ENCODE data around the gene DCAF4. TPM values are rescaled to one million over a fixed set of nuclear protein-coding genes. Genes with fewer than 3 reads are reported as not detected.
A peak's percentile ranks its signal among the peaks of the same experiment; 100 is the strongest.

DCAF4 gene
- total RNA-seq, 1 donor from 2014 or later: 18.9 TPM

DNA sequence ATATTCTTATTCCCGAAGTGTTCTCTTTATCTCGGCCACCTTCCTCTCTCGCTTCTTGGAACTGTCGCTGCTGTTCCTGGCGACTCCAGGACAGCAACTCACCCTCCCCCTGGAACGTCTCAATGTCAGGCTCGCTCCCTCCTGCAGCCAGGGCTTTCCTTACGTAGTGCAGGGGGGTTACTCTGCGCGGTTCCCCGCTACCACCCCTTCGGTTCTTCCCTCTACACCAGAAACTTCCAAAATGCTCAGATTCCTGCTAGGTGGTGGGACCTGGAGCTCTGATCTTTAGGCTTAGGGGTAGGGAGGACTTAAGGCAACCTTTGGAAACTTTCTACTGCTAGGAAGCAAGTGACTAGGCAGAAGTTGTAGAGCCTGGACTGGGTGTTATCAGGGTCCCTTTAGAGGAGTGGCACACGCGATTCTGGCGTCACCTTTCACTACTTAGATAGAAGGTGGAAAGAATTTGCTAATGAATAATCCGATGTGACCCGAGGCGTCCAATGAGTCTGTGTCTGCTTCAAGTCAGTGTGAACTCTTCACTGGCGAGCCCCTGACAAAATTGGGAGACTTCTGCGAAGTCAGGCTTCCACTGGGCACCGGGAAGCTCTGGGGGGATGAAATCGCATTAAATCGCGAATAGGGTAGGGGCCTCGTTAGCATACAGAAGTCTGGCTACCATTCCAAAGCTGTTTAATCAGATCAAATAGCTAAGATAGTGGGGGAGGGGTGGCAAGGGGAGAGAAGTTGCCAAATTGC, 31.5 kb upstream of the DCAF4 start:
- DNase-seq (ENCODE audit: low spot score): no peak

DNA sequence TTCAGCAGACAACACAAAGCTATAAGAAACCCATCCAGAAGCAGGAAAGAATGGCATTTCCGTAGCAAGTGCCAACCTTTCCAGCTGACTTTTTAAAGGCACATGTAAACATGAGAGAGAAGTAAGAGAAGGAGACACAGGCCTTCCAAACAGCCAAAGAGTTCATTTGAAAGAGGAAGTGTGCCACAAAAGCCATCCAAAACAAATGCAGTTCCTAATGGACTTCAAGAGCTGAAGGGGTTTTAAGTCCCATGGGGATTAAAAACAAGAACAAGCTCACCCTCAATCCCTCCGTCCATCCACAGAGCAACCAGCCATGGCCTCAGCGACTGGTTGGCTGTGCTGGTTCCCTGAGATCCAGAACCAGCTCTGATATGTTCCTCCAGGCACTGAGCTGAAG, 27.8 kb upstream of the DCAF4 start:
- DNase-seq (ENCODE audit: low spot score): no peak

DNA sequence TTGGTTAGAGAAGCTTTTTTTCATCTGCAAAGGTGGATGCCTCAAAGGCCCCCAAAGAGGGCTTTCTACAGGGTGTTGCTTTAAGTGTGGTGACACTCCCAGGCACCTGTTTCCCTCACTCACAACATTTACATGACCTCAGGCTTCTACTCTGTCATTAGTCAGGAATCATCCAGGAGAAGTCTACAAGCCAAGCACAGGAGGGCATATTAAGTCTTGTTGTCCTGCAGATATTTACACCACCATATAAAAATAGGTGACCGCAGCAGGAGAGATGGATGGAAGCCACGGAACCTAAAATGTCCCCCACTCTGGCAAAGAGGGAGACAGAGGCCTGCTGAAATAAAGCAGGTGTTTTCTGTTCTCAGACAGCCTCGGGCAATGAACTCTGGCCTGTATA, 24.9 kb upstream of the DCAF4 start:
- DNase-seq (ENCODE audit: low spot score): no peak

DNA sequence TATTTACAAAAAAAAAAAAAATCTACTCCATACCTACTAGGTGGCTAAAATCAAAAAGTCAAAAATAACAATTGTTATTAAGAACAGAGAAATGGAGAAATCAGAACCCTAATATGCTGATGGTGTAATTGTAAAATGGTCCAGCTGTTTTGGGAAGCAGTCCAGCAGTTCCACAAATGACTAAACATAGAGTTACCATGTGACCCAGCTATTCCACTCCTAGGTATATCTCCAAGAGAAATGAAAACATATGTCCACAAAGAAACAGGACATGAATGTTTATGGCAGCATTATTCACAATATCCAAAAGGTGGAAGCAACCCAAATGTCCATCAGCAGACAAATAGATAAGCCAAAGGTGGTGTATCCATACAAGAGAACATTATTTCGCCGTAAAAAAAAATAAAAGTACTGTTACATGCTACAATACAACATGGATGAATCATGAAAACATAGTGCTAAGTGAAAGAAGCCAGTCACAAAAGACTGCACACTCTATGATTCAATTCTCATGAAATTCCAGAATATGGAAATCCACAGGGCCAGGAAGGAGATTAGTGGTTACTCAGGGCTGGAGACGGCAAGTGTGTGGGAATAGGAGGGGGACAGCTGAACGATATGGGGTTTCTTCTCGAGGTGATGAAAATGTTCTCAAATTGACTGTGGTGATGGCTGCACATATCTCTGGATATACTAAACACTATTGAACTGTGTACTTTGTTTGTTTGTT, 23.3 kb upstream of the DCAF4 start:
- no peak for DNase-seq (ENCODE audit: low spot score)

DNA sequence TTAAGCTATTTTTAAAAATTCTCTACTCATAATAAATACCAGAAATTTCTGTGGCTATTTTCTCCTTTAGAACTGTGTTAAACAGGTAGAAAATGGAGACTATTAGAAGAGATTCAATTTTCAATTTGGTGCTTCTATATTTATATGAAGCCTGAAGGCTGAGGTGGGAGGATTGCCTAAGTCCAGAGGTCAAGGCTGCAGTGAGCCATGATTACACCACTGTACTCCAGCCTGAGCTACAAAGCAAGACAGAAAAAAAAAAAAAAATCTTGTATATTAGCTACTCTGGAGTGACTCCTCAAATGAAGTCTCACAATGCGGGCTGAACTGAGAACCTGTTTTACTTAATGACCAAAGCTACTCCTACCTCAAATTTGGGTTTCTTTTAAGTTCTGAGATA, 22.5 kb upstream of the DCAF4 start:
- no peak for DNase-seq (ENCODE audit: low spot score)

DNA sequence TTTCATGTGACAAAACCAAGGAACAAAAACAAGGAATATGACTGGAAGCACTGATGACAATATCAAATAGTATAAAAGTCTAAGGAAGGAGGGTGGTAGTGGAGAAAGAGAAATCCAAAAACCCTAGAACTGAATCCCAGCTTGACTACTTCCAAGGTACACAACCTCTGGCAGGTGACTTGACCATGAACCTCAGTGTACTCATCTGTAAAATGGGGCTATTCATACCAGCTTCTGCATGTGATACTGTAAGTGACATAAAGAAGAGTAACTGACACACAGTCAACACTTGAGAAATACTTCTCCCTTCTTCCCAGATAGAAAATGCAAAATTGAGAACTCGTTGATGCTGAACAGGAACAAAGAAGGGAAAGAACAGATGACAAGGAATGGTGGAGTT, 22.0 kb upstream of the DCAF4 start:
- DNase-seq (ENCODE audit: low spot score): no peak

DNA sequence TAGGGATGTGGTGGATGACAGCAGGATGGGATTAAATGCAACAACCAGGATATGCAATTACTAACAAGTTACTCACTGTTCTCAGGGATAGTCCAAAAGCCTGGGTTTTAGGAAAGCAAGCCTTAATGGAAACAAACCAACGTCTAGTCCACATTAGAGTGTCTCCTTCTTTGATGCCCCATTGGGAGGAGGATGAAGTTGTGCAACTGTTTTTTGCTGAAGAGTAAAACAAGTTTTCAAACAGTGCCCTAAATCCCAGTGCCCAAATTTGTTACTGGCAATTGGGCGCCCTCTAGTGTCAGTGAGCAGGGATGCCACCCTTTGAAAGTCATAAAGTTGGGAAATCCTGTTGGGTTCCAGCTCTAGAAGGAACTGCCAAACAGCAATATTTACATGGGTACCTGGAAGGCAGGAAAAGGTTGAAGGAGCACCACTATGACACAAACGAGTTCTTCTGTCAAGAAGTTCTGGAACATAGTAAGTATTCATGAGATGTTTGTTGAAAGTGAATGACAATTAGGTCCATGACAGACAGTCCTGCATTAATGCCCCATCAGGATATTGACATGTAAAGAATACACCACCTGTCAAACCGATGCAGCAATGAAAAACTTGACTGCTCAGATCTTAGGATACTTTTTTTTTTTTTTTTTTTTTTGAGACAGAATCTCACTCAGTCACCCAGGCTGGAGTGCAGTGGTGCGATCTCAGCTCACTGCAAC, 21.3 kb upstream of the DCAF4 start:
- DNase-seq (ENCODE audit: low spot score): no peak

DNA sequence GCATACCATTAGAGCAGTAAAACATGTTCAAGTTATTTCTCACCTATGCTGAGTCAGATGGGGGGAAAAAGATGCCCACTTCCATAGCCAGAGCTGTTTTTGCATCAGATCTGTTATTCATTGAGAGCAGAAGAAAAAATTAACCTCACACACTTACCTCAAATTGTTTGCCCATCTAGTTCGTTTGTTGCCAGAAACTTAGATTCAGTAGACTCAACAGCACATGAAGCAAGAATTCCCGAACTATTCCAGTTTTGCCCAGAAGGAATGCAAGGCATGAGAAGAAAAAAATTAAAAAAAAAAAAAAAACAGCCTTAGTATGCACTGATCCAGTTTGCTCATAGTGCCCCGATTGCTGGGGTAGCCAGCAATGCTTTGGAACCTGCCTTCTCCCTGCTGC, 19.9 kb upstream of the DCAF4 start:
- DNase-seq (ENCODE audit: low spot score): no peak

DNA sequence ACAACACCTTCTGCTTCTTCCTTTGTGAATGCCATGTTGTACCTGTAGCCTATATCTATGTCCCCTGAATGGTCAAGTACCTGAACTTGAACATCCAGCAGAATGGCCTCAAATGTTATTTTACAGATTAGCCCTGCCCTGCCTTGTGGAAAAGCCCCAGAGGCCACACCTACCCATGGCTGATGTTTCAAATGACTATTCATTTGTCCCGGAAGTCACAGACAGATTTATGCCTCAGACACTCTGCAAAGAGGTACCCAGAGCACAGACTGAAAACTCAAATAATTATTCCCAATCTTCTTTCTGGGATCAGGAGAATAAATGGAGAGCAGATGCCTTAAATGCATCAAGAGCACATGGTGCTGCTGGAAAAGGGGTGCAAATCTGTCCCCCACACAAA, 19.4 kb upstream of the DCAF4 start:
- no peak for DNase-seq (ENCODE audit: low spot score)

DNA sequence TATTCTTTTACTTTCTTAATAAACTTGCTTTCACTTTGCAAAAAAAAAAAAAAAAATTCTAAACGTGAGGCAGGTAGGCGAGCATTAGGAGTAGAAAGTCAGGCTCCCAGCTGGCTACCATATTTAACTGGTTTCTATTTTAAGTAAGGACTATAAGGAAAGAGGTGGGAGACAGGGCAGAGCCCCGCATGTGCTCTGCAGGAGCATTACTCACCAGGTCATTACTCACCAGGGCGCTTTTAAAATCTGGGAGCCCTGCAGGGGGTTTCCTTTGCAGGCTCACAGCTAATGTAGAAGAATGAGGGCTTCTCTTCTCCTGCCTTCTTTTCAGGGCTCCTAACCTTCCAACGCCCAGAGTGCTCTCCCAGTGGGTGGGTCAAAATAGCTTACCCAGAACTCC, 18.4 kb upstream of the DCAF4 start:
- DNase-seq (ENCODE audit: low spot score): no peak

DNA sequence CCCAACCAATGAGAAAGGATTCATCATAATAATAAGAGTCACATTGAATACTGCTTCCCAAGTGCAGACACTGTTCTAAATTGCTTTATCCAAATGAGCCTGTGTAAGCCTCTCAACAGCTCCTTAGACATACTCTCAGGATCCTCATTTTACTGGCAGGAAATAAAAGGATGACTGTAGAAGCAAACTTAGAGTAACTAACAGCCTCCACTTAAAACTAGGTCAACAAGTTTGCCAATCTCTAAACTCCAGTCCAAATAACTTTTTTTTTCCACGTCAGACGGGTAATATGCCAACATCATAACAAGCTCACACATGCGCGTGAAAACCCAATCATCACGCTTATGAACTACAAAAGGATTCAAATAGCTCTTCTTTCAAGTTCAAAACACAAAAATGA, 17.1 kb upstream of the DCAF4 start:
- no peak for DNase-seq (ENCODE audit: low spot score)

DNA sequence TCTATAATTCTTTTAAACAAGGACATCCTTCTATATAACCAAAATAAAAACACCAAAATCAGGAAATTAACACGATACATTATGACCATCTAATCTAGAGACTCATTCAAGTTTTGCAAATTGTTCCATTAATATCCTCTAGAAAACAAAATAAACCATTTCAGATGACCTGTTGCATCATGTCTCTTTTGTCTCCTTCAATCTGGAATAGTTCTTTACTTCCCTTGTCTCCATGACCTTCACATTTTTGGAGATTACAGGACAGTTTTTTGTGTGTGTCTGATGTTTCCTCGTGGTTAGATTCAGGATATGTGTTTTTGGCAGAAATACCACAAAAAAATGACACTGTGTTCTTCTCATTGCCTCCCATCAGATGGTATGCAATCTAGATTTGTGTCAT, 12.5 kb upstream of the DCAF4 start:
- DNase-seq (ENCODE audit: low spot score): no peak

DNA sequence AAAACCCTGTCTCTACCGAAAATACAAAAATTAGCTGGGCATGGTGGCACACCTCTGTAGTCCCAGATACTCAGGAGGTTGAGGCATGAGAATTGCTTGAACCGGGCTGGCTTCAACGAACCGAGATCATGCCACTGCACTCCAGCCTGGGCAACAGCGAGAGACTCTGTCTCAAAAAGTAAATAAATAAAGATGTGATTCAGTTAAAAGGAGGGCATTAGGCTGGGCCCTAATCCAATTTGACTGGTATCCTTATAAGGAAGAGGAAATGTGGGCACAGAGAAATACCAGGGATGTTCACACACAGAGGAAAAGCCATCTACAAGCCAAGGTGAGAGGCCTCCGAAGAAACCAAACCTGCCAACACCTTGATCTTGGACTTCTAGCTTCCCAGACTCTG, 10.1 kb upstream of the DCAF4 start:
- no peak for DNase-seq (ENCODE audit: low spot score)

DNA sequence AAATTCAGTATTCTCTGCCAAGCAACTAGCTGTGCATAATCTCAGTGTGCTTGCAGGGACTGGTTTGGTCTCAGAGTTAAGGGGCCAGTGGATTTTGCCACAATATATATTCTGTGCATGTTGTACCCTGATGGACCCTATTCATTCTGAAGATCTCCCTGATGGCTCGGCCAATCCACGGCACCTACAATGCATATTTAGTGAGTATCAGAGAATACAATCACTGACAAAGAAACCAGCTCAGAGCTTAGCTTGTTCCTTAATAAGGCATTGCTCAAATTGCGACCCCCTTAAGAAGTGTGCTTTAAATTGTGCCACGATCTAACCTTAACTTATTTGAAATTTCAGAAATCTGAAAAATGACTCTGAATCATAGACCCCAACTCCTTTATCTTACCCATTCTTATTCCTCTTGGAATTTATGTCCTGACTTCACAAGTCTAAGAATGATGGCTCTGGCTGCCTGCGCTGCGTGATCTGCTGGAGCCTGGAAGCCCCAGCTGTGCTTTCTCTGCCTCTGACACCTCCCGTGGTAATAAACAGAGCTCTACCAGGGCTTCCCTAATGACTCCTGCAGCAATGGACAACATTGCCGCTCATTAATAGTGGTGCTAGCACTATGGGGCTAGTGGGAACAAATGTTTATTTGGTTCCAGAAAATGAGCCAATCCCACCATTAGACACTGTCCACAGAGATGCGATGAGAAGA, 9.0 kb upstream of the DCAF4 start:
- DNase-seq (ENCODE audit: low spot score): no peak

DNA sequence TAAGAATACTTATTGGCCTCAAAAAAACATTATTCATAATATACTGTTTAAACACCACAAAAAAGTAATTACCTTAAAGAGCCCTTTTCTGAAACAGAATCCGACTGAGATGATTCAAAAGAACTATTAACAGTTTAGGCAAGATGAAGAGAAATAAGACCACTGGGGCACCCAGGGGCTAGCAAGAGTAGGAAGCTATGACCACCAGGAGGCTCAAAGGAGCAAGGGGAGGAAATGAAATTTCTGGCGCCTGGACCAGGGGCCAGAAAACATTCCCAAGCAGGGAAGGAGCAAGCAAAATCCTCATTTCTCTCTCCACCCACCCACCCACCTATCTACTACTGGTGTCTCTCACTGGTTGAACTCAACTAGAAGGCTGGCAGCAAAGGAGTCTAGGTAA, 6.3 kb upstream of the DCAF4 start:
- no peak for DNase-seq (ENCODE audit: low spot score)

DNA sequence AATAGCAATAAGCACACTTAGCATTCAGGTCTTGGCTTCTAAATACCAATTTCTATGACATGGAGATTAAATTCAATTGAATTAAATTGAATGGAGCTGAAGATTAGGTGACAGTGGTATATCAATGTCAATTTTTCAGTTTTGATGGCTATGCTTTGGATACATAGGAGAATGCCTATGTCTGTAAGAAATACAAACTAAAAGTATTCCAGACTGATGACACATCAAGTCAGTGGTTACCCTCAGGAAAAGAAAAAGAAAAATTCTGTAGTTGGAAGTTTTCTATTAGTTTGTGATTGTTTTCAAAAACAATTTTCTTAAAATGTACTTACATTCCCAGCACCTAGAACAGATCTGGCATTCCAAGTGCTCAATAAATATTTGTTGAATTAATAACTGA, 4.9 kb upstream of the DCAF4 start:
- no peak for DNase-seq (ENCODE audit: low spot score)

DNA sequence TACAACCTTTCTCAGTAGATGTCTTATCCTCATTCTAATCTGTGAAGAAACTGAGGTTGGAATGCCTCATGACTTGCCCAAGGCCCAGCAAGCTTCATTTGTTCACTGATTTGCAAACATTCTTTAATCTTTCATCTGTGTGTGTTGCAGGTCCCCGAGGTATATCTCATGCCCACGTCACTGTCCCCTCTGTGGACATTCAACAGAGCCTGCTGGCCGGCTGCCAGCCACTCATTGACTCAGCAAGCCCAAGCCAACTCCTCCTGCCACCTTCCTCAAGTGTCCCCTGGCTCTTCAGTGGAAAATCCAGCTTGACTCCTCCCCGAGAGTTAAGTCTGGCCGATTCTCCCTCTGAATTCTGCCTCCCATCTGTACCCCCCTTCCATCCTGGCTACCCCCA, 1.9 kb upstream of the DCAF4 start:
- DNase-seq (ENCODE audit: low spot score): no peak

DNA sequence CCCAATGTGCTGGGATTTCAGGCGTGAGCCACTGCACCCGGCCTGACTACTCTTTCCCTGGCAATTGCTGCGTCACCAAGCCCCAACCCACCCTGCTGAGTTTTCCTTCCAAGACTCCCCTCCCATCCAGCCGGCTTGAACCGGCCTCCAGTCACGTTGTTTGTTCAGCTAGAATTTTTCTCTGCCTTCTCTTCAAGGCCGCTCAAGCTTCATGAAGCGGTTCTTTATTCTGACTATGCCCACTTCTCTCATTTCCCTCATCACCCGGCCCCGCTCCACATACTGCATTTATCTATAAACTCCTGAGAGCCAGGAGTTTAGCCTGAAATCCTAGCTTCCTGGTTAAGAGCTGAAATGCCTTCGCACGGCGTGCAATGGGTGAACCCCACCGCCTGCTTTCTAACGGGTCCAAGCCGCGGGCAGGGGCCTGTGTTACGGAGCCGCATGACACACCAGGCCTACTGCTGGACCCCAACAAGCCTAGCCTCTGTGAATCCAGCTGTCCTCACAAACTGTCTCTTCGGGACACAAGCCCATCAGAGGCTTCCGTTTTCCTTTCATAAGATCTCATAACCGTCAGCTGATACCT, 999 bp upstream of the DCAF4 start:
- no peak for DNase-seq (ENCODE audit: low spot score)

DNA sequence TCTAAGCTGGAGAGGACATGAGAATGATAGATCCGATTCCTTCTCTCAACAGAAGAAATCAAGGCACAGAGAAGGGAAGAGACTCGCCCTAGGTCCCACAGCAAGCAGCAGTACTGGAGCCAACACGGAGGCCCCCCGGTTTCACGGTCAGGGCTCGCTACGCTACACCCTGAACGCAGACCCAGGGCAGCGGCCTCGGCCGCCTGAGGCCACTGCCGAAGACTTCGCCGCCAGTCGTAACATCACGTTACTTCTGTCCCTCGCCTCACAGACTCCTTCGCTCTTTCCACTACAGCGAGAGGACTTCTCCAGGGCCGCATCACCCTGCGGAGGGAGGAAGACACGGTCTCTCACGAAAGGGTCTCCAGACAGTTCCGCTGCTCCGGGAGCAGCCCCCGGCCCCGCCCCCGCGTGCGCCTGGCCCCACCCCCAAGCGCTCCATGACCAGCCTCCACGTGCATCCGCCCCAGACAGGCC, 411 bp upstream of the DCAF4 start:
- no peak for DNase-seq (ENCODE audit: low spot score)

DNA sequence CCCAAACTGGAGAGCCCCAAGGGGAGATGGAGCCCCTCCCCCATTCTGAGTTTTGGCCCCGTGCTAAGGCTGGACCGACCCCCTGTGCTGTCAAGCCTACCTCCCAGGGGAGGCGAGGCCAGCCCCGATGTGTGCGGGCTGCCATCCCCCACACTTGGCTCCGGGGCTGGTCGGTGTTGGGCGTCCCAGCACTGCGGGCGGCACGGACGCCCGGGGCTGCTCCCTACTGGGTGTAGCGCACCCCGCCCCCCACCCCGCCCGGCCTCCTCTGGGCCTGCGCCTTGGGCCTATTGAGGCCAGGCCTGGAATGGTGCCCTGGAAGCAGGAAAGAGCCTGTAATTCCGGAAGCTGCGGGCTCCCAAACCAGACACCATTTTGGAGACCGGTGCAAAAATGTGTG, 2.6 kb downstream of the DCAF4 start:
- peak; percentile 82 for DNase-seq (ENCODE audit: low spot score)

Measured in mesenteric fat pad (tissue), 1 donor.